GM21447 (cell line): ENCODE measurements around the gene MRGPRX2.

ENCODE experiments used
- ATAC-seq: cut with Tn5 transposase; IDR thresholded peaks from one replicate; pipeline ENCODE4 v1.9.1; 2021; ENCODE audit not compliant: unreplicated experiment

Gene MRGPRX2

GRCh38 chr11:19076744-19077589, 16.4 kb upstream of the MRGPRX2 start:
- peak; percentile 80 for ATAC-seq

- no peak for ATAC-seq
These were observed 15.1 kb upstream of the MRGPRX2 start for GRCh38 chr11:19075636-19076035.

GRCh38 chr11:19073454-19074415, 13.2 kb upstream of the MRGPRX2 start:
- ATAC-seq: no peak

GRCh38 chr11:19072464-19072863, 11.9 kb upstream of the MRGPRX2 start:
- ATAC-seq: no peak

GRCh38 chr11:19071255-19071654, 10.7 kb upstream of the MRGPRX2 start:
- ATAC-seq: peak; percentile 99

- ATAC-seq: no peak
These were observed 684 bp downstream of the MRGPRX2 start for GRCh38 chr11:19059833-19060232.

GRCh38 chr11:19055905-19056304, 4.6 kb downstream of the MRGPRX2 start:
- ATAC-seq: no peak

GRCh38 chr11:19055016-19055415, 5.5 kb downstream of the MRGPRX2 start:
- no peak for ATAC-seq

- no peak for ATAC-seq
These were observed 6.6 kb downstream of the MRGPRX2 start for GRCh38 chr11:19053909-19054308.

GRCh38 chr11:19050281-19050680, 10.2 kb downstream of the MRGPRX2 start:
- ATAC-seq: no peak

GRCh38 chr11:19049351-19049750, 11.2 kb downstream of the MRGPRX2 start:
- no peak for ATAC-seq

- no peak for ATAC-seq
These were observed 20.5 kb downstream of the MRGPRX2 start for GRCh38 chr11:19040051-19040450.

GRCh38 chr11:19039409-19039808, 21.1 kb downstream of the MRGPRX2 start:
- ATAC-seq: no peak

GRCh38 chr11:19032990-19033389, 27.5 kb downstream of the MRGPRX2 start:
- ATAC-seq: no peak

GRCh38 chr11:19027829-19028595, 32.5 kb downstream of the MRGPRX2 start:
- ATAC-seq: no peak

GRCh38 chr11:19026862-19027261, 33.7 kb downstream of the MRGPRX2 start:
- ATAC-seq: no peak

- ATAC-seq: no peak
These were observed 34.8 kb downstream of the MRGPRX2 start for GRCh38 chr11:19025481-19026406.

- no peak for ATAC-seq
These were observed 39.7 kb downstream of the MRGPRX2 start for GRCh38 chr11:19020831-19021230.

- no peak for ATAC-seq
These were observed 41.6 kb downstream of the MRGPRX2 start for GRCh38 chr11:19018901-19019300.
